22Rv1 (cell line): ENCODE results near the gene FARS2.

Experiments
- CTCF ChIP-seq: fragments of 450-650 bp; IDR thresholded peaks from 2 replicates; pipeline ENCODE4 v1.5.1; 2017; ENCODE audit warnings: mild to moderate bottlenecking
- ZFX ChIP-seq: fragments of 450-650 bp; IDR thresholded peaks from 2 replicates; pipeline ENCODE4 v1.6.1; 2017; ENCODE audit warnings: antibody characterized with exemption, borderline replicate concordance

GRCh38 chr6:5582762-5583161, 321.4 kb downstream of the FARS2 start:
- TF ChIP-seq CTCF (no peak), ZFX (no peak)
